Astrocyte (in vitro differentiated cells and primary cell): Measurements from ENCODE around the gene LRWD1.

Experiments
- EZH2 ChIP-seq: IDR thresholded peaks from 2 replicates; pipeline ENCODE4 v1.6.1; 2012; ENCODE audit warnings: mild to moderate bottlenecking, low read length, inconsistent platforms; ENCODE audit not compliant: insufficient read depth
- TF ChIP-seq, protein P1 (sequence below): IDR thresholded peaks from 2 replicates; pipeline ENCODE4 v1.5.1; 2011; ENCODE audit warnings: low read depth, mild to moderate bottlenecking, inconsistent platforms, low read length, moderate library complexity; ENCODE audit not compliant: insufficient read depth

DNA sequence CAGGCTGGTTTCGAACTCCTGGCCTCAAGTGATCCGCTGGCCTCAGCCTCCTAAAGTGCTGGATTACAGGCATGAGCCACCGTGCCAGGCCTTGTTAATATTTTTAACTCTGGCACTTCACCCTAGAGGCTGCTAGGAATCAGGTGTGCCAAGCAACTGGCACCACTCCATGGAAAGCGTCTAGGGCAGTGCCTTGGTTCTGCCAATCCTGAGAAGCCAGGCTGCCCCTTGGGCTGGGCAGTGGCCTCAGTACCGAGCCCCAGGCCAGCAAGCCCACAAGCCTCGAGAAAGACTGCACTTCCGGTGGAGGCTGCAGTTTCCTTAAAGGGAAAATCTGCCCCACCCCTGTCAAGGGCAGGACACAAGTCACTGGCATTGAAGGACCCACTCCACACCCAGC is 11.5 kb upstream of the LRWD1 start:
- TF ChIP-seq, protein P1, sequence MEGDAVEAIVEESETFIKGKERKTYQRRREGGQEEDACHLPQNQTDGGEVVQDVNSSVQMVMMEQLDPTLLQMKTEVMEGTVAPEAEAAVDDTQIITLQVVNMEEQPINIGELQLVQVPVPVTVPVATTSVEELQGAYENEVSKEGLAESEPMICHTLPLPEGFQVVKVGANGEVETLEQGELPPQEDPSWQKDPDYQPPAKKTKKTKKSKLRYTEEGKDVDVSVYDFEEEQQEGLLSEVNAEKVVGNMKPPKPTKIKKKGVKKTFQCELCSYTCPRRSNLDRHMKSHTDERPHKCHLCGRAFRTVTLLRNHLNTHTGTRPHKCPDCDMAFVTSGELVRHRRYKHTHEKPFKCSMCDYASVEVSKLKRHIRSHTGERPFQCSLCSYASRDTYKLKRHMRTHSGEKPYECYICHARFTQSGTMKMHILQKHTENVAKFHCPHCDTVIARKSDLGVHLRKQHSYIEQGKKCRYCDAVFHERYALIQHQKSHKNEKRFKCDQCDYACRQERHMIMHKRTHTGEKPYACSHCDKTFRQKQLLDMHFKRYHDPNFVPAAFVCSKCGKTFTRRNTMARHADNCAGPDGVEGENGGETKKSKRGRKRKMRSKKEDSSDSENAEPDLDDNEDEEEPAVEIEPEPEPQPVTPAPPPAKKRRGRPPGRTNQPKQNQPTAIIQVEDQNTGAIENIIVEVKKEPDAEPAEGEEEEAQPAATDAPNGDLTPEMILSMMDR, result no peak
- no peak for TF ChIP-seq EZH2
